GM19043 (cell line): ENCODE data around the gene CREB5.
"Not testable (repeated sequence)": the region's sequence is repeated elsewhere in the genome, so short reads cannot be mapped to it uniquely, and the experiment has no call there.

Experiments
- ATAC-seq: cut with Tn5 transposase; IDR thresholded peaks from one replicate; pipeline ENCODE4 v1.9.1; 2021; ENCODE audit warnings: low read depth; ENCODE audit not compliant: unreplicated experiment

CREB5 gene, protein sequence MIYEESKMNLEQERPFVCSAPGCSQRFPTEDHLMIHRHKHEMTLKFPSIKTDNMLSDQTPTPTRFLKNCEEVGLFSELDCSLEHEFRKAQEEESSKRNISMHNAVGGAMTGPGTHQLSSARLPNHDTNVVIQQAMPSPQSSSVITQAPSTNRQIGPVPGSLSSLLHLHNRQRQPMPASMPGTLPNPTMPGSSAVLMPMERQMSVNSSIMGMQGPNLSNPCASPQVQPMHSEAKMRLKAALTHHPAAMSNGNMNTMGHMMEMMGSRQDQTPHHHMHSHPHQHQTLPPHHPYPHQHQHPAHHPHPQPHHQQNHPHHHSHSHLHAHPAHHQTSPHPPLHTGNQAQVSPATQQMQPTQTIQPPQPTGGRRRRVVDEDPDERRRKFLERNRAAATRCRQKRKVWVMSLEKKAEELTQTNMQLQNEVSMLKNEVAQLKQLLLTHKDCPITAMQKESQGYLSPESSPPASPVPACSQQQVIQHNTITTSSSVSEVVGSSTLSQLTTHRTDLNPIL

DNA sequence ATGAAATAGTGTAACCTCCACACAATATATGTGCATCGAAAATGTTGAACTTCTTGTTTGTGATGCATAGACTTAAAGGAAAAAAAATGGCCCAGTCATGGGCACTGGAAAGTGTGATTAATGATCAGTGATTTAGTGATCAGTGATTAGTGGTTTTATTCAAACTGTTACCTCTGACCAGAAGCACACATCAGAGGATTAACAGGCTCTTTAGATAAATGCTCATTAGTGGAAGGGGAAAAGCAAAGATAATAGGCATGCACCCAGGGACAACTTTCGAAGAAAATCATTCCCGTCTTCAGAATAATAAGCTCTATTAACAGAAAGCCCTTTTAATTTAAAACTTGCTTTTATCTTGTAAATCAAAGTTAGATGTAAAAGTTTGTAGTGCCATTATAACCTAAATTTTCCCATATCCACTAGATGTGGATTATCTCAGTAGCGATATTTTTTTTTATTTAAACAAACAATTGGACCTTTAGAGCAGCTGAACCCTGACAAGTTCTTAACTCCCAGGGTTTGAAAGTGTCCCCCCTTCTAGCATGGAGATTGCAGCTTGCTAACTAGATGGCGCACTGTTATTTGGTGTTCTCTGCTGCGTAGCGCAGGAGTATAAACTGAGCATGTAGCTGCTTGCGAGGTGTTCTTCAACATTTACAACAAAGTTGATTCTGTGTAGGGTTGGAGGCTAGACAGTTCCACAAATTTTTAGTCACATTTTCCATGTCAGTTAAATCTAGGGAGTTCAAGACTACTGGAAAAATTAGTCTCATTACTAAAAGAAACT lies at the start of gene CREB5:
Gene CREB5, plus strand, starts transcription at position 643 of the 787 bp plus-strand sequence. CDS start 397 bp downstream, outside the sequence.
- ATAC-seq = no peak

DNA sequence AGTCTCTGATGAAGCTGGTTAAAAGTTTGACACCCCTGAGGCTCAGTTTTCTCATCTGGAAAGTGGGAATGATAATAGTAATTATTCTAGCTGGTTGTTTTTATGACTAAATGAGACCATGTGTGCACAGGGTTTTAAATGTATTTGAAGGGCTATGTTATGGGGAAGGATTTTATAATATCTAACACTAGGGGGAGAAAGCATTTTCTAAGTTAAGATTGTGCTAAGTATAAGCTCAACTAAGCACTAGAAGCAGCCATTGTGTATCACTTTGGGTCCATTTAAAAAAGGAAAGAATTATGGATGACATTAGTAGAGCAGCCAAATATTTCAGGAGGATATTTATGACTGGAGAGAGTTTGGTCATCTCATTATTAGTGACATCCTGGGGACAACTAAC lies 49.5 kb upstream of the CREB5 start:
- no peak for ATAC-seq

DNA sequence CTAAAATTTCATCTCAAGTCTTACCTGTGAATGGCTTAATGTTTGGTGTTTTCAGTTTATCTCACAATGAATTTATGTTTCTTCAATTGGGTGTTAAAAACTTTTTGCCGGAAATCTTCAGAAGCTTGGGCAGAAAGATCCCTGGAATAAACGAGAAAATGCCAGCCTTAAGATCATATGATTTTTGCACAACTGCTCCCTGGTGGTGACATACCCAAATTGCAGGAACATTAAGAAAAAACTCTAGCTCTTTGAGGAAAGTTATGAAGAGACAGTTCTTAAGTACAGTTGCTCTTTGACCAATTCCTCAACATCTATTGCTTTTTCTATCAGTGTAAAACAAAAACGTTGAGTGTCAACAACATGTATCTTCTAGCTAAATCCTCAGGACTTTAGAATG lies 48.2 kb upstream of the CREB5 start:
- no peak for ATAC-seq

DNA sequence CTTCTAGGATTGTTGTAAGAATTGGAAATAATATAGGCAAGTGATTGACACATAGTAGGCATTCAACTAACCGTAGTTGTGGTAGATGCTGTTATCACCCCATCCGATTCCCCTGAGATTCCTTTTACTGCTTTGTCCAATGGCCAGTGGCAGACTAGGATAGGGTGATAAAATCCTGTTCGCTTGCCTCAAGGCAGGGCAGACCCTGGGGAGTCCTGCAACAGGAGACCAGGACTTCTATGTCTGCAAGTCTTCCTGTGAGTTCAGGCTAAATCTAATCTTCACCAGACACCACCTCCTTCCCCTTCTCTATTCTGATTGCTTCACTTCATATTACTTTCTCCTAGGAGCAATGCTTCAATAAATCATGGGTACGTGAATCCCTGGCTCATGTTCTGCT lies 42.8 kb upstream of the CREB5 start:
- no peak for ATAC-seq

DNA sequence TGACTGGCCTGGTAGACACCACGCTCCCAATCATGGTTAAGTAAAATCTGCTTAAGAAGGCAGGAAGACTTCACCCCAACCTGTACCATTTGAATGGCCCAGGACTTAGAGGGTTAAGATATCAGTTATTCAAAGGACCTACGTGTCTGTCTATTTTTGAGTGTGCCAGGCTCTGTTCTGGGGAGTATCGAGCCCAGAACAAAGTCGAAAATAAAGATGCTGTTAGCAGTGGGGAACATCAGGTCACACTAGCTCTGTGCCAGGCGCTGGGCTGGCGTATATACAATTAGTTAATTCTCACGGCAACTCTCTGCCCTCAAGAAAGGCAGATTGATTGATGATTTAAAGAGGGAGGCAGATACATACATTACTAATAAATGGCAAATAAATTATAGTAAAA lies 40.5 kb upstream of the CREB5 start:
- no peak for ATAC-seq

DNA sequence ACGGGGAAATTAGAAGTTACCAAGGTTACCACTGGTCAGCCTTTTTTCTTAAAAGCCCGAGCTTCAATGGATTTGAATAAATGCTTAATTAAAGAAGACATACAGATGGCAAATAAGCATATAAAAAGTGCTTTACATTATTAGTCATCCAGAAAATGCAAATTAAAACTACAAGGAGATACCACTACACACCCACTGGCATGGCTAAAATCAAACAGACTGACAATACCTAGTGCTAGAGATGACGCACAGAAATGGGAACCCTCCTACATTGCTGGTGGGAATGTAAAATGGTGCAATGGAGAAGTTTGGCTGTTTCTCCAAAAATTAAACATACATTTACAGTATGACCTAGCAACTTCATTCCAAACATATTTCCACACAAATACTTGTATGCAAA lies 38.3 kb upstream of the CREB5 start:
- ATAC-seq = no peak

DNA sequence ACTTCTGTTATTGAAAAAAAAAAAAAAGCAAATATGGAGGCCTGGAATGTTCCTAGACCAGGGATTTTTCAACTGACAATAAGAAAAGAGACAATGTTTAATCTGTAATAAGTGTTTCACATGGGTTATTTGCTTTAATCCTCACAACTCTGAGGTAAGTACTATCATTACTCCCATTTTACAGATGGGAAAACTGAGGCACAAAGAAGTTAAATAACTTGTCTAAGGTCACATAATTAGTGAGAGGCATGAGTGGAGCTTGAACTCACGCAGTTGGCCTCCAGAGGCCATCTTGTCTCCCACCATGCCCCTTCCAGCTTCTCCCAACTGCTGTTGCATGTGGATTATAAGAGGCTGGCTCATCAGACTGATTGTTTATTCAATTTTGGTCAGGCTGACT lies 36.6 kb upstream of the CREB5 start:
- ATAC-seq = no peak

DNA sequence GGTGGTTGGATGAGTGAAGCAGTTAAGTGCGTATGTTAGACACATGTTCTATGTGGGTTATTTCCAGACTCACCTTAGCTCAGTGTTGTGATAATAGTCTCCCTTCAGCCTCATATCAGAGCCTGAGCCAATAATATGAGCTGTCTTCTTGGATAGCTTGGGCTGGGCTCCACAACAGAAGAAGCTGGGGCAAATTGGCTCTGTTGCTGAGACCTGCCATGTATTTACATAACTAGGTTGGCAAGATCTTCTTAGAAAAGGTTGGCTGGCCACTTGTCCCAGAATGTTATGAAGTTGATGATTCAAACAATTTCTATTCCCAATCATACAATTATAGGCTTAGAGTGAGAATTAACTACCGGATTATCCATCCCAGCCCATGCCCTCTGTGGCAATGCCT lies 35.7 kb upstream of the CREB5 start:
- no peak for ATAC-seq

DNA sequence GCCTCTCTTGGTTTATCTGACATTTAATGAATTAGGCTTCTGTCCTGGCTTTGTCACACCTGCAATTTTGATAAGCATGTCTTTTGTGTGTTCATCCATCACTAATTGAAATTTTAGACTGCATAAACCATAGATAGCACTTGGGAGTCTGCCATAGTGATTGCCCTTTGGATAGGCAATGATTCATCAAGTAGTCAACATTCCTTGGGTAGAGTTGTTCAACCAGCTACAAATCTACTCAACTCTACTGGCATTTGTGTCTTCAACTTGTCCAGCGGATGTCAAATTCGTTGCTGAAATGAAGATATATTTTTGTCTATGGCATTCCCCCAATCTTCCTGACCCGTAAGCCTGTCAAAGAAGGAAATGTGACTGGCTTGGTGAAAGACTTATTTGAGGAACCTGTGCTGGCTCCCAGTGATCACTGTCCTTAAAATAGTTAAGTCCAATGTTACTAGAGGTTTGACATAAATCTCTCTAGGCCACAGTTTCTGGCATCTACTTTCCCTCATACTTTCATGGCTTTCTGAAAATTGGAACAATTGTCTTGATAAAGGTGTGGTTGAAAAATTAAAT lies 33.7 kb upstream of the CREB5 start:
- no peak for ATAC-seq

DNA sequence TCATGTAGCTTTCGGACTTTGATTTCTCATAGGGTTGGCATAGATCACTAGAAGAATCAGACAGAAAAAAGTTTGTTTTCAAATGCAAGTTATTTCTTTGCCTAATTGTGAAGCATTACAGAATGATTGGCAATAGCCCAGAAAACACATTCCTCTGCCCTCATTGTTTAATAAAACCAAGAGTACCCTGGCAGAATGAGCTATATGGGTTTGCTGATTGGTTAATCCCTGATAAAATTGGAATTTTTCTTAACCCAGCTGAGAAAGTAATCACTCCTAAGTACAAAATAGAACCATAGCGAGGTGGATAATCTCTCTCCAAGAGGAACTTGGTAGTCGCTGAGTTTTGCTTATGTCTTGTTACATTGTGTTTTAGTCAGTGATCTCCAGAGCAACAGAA lies 30.9 kb upstream of the CREB5 start:
- no peak for ATAC-seq

DNA sequence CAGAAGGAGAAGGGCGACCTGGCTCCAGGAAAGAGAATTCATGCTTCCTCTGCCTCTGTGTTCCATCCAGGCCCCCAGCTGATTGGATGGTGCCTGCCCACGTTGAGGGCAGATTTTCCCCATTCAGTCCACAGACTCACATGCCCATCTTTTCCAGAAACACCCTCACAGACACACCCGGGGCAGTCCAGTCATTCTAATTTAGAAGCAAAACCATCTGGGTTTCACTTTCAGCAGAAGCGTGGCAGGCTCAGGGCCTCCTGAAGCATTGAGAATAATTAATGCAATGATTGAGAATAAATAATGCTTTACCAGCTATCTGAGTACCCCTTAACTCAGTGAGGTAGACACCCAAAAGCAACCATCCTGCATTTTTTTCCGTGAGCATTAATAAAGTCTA lies 30.2 kb upstream of the CREB5 start:
- no peak for ATAC-seq

DNA sequence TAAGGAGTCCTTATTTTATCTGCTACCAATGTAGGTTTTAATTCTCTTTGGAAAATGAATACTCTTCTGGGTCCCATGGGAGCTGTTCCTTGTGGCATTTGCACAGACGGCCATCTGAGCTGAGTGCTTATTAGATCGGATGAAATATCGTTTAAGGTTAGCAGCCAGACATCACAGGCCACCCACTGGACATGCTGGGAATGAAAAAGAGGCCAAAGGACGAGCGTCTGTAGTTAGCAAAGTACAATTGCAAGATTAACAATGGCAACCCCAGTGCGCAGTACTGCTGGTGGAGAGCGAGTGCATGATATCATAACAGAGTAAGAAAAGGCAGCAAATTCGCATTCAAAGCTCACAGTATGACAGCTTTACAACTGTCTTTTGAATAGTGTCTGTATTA lies 28.3 kb upstream of the CREB5 start:
- ATAC-seq = no peak

DNA sequence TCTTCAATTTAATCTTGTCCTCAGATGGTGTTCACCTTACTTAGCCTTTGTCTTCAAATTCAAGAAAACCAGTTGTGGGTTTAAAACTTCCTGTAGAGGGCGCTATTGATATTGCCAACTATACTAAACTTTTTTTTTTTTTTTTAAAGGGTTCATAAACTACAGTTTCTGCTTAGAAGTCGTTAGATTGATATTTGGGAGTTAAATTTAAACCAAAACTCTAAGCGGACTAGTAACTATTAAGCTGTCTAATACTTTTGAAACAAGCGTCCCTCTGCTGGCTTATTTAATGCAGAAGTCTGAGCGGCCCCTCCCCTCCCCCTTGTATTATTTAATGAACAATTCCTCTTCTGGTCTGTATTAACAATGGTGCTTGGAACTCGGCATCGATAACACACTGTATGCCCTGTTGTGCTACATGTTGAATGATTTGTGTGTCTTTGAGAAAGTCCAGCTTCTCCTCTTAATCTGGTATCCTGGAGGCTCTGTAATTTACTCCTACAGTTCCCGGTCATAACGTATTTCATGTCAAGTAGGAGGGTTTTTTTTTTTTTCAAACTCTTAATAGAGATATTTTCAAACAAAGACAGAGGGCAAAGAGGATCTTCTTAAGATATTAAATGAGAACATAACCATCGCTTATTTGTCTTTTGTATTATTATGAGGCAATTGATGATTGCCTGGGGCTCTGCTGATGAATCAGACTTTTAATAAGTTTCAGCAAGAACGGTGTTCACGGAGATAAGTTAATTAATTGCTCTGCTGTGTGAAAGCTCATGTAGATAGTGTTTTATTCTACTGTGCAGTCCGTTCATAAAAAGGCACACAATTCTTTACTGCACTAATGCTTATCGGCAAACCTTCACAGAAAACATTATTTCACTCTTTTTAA lies 22.6 kb upstream of the CREB5 start:
- ATAC-seq = no peak

DNA sequence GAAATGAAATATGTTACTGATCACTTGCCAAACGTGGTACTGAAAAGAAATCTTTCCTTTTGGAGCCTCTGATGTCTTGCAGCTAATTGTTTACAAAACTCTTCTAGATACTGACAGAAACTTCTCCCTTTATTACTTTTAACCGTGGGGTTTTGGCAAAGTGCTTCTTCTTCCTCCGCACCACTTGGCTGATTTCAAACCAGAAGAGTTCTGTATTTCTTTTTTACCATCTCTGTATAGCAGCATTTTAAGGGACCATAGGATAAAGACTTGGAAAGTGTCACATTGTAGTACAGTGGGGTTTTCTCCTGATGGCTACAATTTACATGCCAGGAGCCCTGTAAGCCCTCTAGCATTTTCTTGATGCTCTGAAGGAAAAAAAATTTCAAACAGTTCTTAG lies 21.9 kb upstream of the CREB5 start:
- no peak for ATAC-seq

DNA sequence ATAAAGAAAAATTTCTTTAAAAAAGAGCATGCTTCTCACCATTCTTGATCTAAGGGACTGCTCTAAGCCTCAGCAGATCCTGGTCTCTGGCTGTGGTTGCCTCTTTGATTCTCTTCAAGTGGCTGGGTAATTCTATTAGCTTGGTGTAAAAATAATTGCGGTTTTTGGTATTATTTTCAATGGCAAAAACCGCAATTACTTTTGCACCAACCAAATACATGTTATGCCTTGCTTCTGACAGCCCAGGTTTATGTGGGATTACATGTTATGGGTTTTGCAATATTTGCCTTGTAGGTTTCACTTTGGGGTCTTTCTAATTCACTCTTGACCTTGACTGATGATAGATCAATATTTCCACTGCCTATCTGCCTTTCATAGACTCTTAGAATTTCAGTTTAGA lies 20.0 kb upstream of the CREB5 start:
- no peak for ATAC-seq

DNA sequence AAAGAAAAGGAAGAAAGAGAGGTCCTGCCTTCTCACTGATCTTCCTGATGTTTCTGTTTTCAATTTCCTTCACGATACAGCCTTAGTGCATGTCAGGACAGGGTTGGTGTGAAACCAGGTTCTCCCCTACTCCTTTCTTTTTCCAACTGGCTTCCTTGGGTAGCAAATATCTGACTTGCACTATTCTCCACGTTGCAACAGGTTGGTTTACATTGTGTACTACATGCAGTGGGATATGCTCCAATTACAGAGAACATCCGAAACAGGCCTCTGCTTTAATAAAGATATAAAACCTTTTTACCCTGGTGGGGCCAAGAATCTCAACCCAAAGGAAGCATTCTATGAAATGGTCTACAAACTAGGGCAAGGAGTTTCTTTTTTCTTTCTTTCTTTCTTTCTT lies 16.9 kb upstream of the CREB5 start:
- no peak for ATAC-seq

DNA sequence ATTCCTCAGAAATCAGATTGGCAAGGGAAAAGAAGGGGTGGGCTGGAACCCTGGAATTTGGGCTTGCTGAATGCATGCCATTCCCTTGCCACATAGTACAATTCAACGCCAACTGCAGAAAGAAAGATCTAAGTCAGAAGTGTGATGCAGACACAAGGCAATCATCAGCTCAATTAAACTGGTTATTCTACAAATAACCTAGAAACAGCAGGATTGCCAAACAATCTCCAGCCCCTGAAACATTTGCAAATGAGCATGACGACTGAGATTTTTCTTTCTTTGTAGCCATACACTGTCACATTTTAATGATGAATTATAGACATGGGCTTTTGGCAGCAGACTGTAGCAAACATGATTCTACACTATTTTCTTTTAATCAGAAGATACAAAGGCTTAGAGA lies 16.5 kb upstream of the CREB5 start:
- ATAC-seq = no peak

DNA sequence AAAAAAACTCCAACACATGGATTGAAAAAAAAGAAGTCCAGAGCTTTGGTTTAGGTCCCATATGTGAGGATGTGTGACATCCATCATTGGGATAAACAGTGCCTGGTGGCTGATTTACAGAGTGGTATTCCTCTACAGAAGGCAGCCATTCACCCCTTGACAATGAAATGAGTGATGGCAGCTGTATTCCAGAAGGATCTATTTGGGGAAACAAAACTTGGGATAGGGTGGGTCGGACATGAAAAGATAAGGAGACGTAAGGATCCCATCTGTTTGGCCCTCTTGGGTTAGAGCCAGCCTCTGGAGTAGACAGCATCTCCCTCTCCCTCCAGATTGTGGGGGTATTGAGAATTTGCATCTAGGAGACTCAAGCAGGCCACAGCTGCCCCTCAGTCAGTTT lies 15.2 kb upstream of the CREB5 start:
- no peak for ATAC-seq

DNA sequence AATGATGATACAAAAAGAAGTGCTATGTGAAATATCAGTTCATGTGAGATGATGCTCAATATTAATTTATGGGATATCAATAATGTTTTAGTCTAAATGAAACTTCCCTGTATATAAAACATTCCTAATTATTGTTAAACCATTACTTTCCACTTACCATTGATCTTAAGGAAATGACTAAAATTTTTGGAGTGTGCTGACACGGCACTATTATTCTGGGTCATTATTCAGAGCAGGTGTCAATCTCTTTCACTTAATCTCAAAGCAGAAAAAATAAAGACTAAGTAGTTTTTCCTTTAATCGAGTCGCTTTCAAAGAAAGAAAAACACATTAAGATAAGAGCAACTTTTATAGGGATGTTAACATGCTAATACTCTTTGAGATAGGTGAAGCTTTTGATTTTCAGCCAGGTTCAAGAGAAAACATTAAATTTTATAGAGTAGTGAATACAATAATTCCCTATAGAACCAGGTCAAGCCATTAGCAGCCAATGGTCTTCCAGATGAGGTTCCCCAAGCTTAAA lies 11.4 kb upstream of the CREB5 start:
- no peak for ATAC-seq

DNA sequence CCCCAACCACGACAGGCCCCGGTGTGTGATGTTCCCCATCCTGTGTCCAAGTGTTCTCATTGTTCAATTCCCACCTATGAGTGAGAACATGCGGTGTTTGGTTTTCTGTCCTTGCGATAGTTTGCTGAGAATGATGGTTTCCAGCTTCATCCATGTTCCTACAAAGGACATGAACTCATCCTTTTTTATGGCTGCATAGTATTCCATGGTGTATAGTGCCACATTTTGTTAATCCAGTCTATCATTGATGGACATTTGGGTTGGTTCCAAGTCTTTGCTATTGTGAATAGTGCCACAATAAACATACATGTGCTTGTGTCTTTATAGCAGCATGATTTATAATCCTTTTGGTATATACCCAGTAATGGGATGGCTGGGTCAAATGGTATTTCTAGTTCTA lies 10.8 kb upstream of the CREB5 start:
- not testable (repeated sequence) for ATAC-seq
